GM13977 (cell line): ENCODE results near the gene ESR1.

Experiments
- DNase-seq: peaks from one replicate; pipeline ENCODE4 v3.0.0; 2012; ENCODE audit warnings: low spot score
- in situ Hi-C: fragments of 300-500 bp; cut with MboI; formaldehyde crosslinking; loops from one replicate; pipeline ENCODE4 v1.12.0; 2022; ENCODE audit warnings: low sequenced_read_pairs, low pct_unique_long_range_greater_than_20kb, mixed read lengths, inconsistent platforms; ENCODE audit not compliant: unreplicated experiment
- TF ChIP-seq, protein P1 (sequence below): IDR thresholded peaks from 2 replicates; pipeline ENCODE4 v1.5.1; 2012; ENCODE audit warnings: mild to moderate bottlenecking, control low read depth; ENCODE audit not compliant: insufficient read depth; ENCODE audit errors: extremely low read depth, missing control alignments

The ESR1 gene

DNA sequence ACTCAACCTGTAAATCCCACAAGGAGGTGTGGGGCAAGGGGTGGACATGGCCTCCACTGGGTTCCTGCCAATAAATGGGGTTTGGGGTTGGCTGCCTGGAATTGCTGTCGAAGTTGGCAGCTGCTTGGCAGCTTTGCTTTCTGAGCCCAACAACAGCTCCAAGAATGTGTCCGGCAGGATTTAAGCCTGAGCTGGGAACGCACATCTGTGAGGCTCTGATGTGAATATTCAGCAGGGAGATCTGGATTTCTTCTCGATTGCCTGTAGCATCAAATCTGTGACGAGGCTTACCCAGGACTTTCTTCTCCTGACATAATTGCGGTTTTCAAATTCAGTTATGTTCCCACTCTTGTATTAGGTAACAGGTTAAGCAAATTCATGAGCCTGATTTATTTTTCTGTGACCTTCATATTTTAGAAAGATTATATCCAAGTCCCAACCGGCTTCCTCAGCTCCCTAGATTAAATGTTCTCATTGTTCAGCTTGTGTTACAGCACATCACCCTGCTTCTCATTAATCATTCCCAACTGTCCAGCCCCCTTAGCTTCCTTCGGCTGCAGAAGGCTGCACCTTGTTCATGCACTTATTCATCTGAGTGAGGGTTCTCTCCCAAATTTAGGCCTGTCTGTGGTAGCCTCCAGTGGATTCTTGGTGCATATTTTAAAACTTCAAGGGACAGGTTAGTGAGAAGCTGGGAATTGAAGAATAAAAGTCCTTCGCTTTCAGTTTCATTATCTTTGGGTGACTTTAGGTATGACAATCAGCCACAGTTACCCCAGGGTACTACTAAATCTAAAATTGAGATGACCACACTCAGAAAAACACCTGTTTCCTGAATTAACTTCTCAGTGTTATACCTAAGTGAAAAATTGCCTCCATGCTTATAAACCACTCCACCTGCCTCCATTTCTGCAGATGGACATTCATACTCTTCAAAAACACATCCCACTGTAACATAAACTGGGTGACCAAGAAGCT is 310.0 kb downstream of the ESR1 start:
- in situ Hi-C loops: no loop called here
- peak; percentile 26 for DNase-seq
- TF ChIP-seq, protein P1, sequence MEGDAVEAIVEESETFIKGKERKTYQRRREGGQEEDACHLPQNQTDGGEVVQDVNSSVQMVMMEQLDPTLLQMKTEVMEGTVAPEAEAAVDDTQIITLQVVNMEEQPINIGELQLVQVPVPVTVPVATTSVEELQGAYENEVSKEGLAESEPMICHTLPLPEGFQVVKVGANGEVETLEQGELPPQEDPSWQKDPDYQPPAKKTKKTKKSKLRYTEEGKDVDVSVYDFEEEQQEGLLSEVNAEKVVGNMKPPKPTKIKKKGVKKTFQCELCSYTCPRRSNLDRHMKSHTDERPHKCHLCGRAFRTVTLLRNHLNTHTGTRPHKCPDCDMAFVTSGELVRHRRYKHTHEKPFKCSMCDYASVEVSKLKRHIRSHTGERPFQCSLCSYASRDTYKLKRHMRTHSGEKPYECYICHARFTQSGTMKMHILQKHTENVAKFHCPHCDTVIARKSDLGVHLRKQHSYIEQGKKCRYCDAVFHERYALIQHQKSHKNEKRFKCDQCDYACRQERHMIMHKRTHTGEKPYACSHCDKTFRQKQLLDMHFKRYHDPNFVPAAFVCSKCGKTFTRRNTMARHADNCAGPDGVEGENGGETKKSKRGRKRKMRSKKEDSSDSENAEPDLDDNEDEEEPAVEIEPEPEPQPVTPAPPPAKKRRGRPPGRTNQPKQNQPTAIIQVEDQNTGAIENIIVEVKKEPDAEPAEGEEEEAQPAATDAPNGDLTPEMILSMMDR: no peak

DNA sequence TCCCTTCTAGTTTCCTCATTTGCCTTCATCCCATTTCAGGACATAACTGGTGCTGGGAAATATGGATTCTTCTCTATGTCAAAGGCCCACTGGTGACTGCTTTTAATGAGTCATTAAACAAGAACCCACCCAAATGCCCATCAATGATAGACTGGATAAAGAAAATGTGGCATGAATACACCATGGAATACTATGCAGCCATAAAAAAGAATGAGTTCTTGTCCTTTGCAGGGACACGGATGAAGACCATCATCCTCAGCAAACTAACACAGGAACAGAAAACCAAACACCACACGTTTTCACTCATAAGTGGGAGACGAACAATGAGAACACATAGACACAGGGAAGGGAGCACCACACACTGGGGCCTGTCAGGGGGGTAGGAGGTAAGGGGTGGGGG is 310.7 kb downstream of the ESR1 start:
- TF ChIP-seq, protein P1: no peak
- no peak for DNase-seq
- in situ Hi-C loops: no loop called here

DNA sequence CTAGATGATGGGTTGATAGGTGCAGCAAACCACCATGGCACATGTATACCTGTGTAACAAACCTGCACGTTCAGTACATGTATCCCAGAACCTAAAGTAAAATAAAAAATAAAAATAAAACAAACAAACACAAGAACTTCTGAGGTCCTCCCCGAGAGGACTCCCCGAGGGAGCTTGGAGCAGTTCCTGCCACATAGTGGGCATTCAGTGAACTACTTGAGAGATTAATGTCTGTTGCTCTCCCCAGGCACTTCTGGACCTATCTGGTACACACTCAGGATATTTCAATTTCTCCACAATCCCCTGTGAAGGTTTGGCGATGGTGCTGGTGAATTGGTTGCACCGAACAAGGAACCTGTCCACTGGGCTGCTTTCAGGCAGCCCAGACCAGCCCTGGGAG is 311.2 kb downstream of the ESR1 start:
- TF ChIP-seq, protein P1: no peak
- in situ Hi-C loops: no loop called here

DNA sequence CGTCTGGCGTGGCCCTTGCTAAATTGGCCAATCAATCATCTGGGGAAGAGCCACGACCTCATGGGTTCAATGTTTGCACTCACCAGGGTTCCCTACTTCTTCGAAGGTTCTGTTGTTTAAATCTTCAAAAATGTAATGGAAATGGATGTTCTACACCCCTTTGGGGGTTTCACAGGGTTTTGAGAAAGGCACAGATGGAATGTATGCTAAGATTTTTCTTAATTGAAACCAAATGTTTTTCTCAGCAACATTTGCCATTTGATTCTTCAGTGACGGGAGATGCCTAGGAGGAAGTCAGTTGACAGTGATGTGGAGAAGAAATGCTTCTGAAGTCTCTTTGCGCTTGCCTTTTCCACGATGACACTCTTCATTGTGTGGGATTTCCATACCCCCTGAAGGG is 312.3 kb downstream of the ESR1 start:
- no peak for DNase-seq
- TF ChIP-seq, protein P1: no peak
- in situ Hi-C loops: no loop called here

More for the DNA sequence above, 311.2 kb downstream of the ESR1 start:
- DNase-seq: no peak

DNA sequence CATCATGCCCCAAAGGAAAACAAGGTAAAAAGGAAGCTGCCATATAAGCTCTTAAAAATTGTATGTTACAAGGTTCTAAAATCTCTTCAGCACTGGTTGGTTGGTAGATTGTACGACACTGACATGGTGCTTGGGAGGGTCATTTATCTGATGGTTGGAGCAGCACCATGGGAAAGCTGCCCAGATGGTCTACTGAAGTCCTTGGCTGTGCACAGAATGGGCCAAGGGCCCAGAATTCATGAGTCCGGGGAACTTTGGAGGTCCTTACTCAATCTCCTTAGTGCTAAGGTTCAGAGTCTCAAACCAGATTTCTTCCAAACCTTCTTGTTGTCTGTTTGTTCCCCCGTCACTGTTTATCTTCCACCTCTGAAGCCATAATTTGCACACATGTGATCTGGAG is 314.4 kb downstream of the ESR1 start:
- TF ChIP-seq, protein P1: no peak
- in situ Hi-C loops: no loop called here
- DNase-seq: no peak

DNA sequence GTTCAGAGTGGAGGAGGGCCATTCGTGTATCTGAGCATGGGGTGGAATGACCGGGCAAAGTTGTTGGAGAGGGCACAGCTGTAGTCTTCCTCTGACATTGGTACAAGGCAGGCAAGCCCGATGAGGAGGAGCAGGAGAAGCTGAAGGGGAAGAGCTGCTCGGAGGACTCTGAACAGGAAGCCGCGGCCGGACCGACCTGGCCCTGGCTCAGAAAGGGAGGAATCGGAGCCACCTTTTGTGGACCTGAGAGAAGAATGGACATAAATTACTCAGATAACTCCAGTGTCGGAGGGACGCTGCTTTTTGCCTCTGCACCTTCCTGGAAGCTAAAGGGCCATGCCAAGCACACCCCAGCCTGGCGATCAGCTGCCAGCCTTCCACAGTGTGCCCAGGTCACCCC is 315.0 kb downstream of the ESR1 start:
- in situ Hi-C loops: no loop called here
- TF ChIP-seq, protein P1: no peak
- no peak for DNase-seq
